Activated T-cell treated with anti-CD3 and anti-CD28 coated beads for 48 hours (primary cell): ENCODE measurements around the gene MGAT5B.
"Not testable (repeated sequence)": the region's sequence is repeated elsewhere in the genome, so short reads cannot be mapped to it uniquely, and the experiment has no call there.

Experiments used
- DNase-seq: peaks from one replicate; pipeline ENCODE4 v3.0.0-alpha.2; 2020; ENCODE audit warnings: low read depth

MGAT5B gene

GRCh38 chr17:76848670-76849069, 19.5 kb upstream of the MGAT5B start:
- no peak for DNase-seq

- DNase-seq, result not testable (repeated sequence)
Measured at GRCh38 chr17:76849160-76849559, 19.0 kb upstream of the MGAT5B start.

GRCh38 chr17:76852843-76853242, 15.4 kb upstream of the MGAT5B start:
- no peak for DNase-seq

GRCh38 chr17:76855105-76855504, 13.1 kb upstream of the MGAT5B start:
- no peak for DNase-seq

GRCh38 chr17:76862079-76862478, 6.1 kb upstream of the MGAT5B start:
- no peak for DNase-seq

GRCh38 chr17:76862494-76862893, 5.7 kb upstream of the MGAT5B start:
- DNase-seq, result no peak

- no peak for DNase-seq
Measured at GRCh38 chr17:76864024-76864423, 4.2 kb upstream of the MGAT5B start.

- DNase-seq, result no peak
Measured at GRCh38 chr17:76865174-76865573, 3.0 kb upstream of the MGAT5B start.

GRCh38 chr17:76866203-76866602, 2.0 kb upstream of the MGAT5B start:
- DNase-seq, result no peak

- no peak for DNase-seq
Measured at GRCh38 chr17:76866774-76867577, 1.2 kb upstream of the MGAT5B start.

- no peak for DNase-seq
Measured at GRCh38 chr17:76867578-76868175, 527 bp upstream of the MGAT5B start.

- no peak for DNase-seq
Measured at GRCh38 chr17:76868669-76869495, 678 bp downstream of the MGAT5B start.

GRCh38 chr17:76869496-76870376, 1.5 kb downstream of the MGAT5B start:
- DNase-seq, result no peak

- DNase-seq, result no peak
Measured at GRCh38 chr17:76870377-76870714, 2.1 kb downstream of the MGAT5B start.

- DNase-seq, result no peak
Measured at GRCh38 chr17:76871668-76872067, 3.5 kb downstream of the MGAT5B start.

- peak; percentile 7 for DNase-seq
Measured at GRCh38 chr17:76872221-76872873, 4.1 kb downstream of the MGAT5B start.

GRCh38 chr17:76872874-76873221, 4.6 kb downstream of the MGAT5B start:
- no peak for DNase-seq

GRCh38 chr17:76873856-76874255, 5.7 kb downstream of the MGAT5B start:
- no peak for DNase-seq

GRCh38 chr17:76877437-76877836, 9.2 kb downstream of the MGAT5B start:
- DNase-seq, result no peak

GRCh38 chr17:76878568-76878967, 10.4 kb downstream of the MGAT5B start:
- no peak for DNase-seq

- DNase-seq, result no peak
Measured at GRCh38 chr17:76879254-76879653, 11.1 kb downstream of the MGAT5B start.

GRCh38 chr17:76879691-76880090, 11.5 kb downstream of the MGAT5B start:
- DNase-seq, result no peak
